ENCODE measurements around the gene SLC31A1.
A peak's percentile ranks its signal among the peaks of the same experiment; 100 is the strongest.
"Not testable (repeated sequence)": the region's sequence is repeated elsewhere in the genome, so short reads cannot be mapped to it uniquely, and the experiment has no call there.

SLC31A1 gene

GRCh38 chr9:113267911-113268566 lies 46.7 kb downstream of the SLC31A1 start:
- DNase-seq: no peak

GRCh38 chr9:113269355-113269754 lies 48.0 kb downstream of the SLC31A1 start:
- DNase-seq: no peak

GRCh38 chr9:113269871-113270270 lies 48.5 kb downstream of the SLC31A1 start:
- no peak for DNase-seq

- peak; percentile 28 for DNase-seq
Measured at GRCh38 chr9:113274474-113275156, 53.3 kb downstream of the SLC31A1 start.

GRCh38 chr9:113275157-113276131 lies 54.1 kb downstream of the SLC31A1 start, which contains the start of the genes CDC26 and PRPF4:
CDC26 (minus strand) TSS chr9:113275572; CDS start chr9:113272507, 3,065 bp downstream.
PRPF4 (plus strand) TSS chr9:113275658; CDS start chr9:113275744, 86 bp downstream.
- peak; percentile 96 for DNase-seq

GRCh38 chr9:113278840-113279239 lies 57.5 kb downstream of the SLC31A1 start:
- no peak for DNase-seq

- DNase-seq: no peak
Measured at GRCh38 chr9:113281356-113281755, 60.0 kb downstream of the SLC31A1 start.

GRCh38 chr9:113289091-113289490 lies 67.7 kb downstream of the SLC31A1 start:
- DNase-seq: no peak

GRCh38 chr9:113290052-113290607 lies 68.8 kb downstream of the SLC31A1 start:
- DNase-seq: no peak

GRCh38 chr9:113293285-113293878 lies 72.0 kb downstream of the SLC31A1 start:
- no peak for DNase-seq

- DNase-seq: not testable (repeated sequence)
Measured at GRCh38 chr9:113296247-113296646, 74.9 kb downstream of the SLC31A1 start.

- DNase-seq: no peak
Measured at GRCh38 chr9:113296796-113297558, 75.6 kb downstream of the SLC31A1 start.

- no peak for DNase-seq
Measured at GRCh38 chr9:113298311-113298710, 77.0 kb downstream of the SLC31A1 start.

GRCh38 chr9:113298924-113299770 lies 77.8 kb downstream of the SLC31A1 start:
- DNase-seq: no peak

GRCh38 chr9:113299800-113300292 lies 78.5 kb downstream of the SLC31A1 start:
- DNase-seq: no peak

- DNase-seq: no peak
Measured at GRCh38 chr9:113301548-113301947, 80.2 kb downstream of the SLC31A1 start.

GRCh38 chr9:113302792-113303418 lies 81.6 kb downstream of the SLC31A1 start, which contains the start of gene RNF183:
RNF183 (minus strand) TSS chr9:113303376; CDS start chr9:113298184, 5,192 bp downstream.
- DNase-seq: no peak

GRCh38 chr9:113306566-113306965 lies 85.2 kb downstream of the SLC31A1 start:
- no peak for DNase-seq

GRCh38 chr9:113307396-113307975 lies 86.1 kb downstream of the SLC31A1 start:
- DNase-seq: no peak
